Activated naive CD4-positive, alpha-beta T cell treated with anti-CD3 and anti-CD28 coated beads, Interleukin-2, amount 50 U/mL, for 72 hours (primary cell): ENCODE results near the gene NPEPPS. TPM values are rescaled to one million over a fixed set of nuclear protein-coding genes. Genes with fewer than 3 reads are reported as not detected.
A peak's percentile ranks its signal among the peaks of the same experiment; 100 is the strongest.
"Not testable (repeated sequence)": the region's sequence is repeated elsewhere in the genome, so short reads cannot be mapped to it uniquely, and the experiment has no call there.

Experiments
- ATAC-seq, 2 donors: fragments of 150-1000 bp; cut with Tn5 transposase; 2 replicates each; pipeline ENCODE4 v1.10.0; 2021; ENCODE audit warnings: mild to moderate bottlenecking in 2 of 2, moderate library complexity in 2 of 2
- DNase-seq, 2 donors: peaks; one replicate each; pipeline ENCODE4 v3.0.0; 2021 to 2022; ENCODE audit warnings: low spot score in 2 of 2
- H3K27ac Mint-ChIP-seq, 2 donors: one replicate each; pipeline ENCODE4 v1.8.0; 2022; ENCODE audit warnings: mild to moderate bottlenecking in 2 of 2, mixed read lengths in 2 of 2
- H3K36me3 Mint-ChIP-seq, 2 donors: one replicate each; pipeline ENCODE4 v1.8.0; 2022; ENCODE audit warnings: mixed read lengths in 2 of 2
- H3K9me3 Mint-ChIP-seq, 2 donors: one replicate each; pipeline ENCODE4 v1.8.0; 2022; ENCODE audit warnings: mixed read lengths in 2 of 2
- total RNA-seq, 2 donors: library from RNA; stranded (reverse); gene quantifications; one replicate each; pipeline ENCODE4 v1.2.3, GENCODE V29; 2022

Gene NPEPPS
- total RNA-seq = 100 to 1,000 TPM; 134 to 185 TPM

GRCh38 chr17:47530557-47531232 is at the start of gene NPEPPS:
Gene NPEPPS, plus strand, starts transcription at chr17:47531108. Its CDS starts 193 bp downstream, at chr17:47531301.
- peak within 1 kb of the TSS; percentile 89 to 93 for H3K27ac Mint-ChIP-seq
- not testable (repeated sequence) for H3K9me3 Mint-ChIP-seq, H3K36me3 Mint-ChIP-seq
- ATAC-seq = peak; percentile 80 to 89
- DNase-seq = peak; percentile 76 to 82

GRCh38 chr17:47491841-47492212 is 39.1 kb upstream of the NPEPPS start:
- peak in 1 of 2 donors; percentile 23 for ATAC-seq
- not testable (repeated sequence) for H3K36me3 Mint-ChIP-seq, H3K9me3 Mint-ChIP-seq
- peak overlapping the region; percentile 98 to 100 for H3K27ac Mint-ChIP-seq
- peak in 1 of 2 donors; percentile 57 for DNase-seq

GRCh38 chr17:47499074-47499473 is 31.8 kb upstream of the NPEPPS start:
- H3K27ac Mint-ChIP-seq, H3K36me3 Mint-ChIP-seq, H3K9me3 Mint-ChIP-seq, DNase-seq, ATAC-seq: not testable (repeated sequence)

- ATAC-seq, H3K9me3 Mint-ChIP-seq, H3K36me3 Mint-ChIP-seq, DNase-seq, H3K27ac Mint-ChIP-seq: not testable (repeated sequence)
These were observed 31.4 kb upstream of the NPEPPS start for GRCh38 chr17:47499494-47499893.

- not testable (repeated sequence) for H3K36me3 Mint-ChIP-seq, H3K9me3 Mint-ChIP-seq, H3K27ac Mint-ChIP-seq, ATAC-seq, DNase-seq
These were observed 30.3 kb upstream of the NPEPPS start for GRCh38 chr17:47500620-47501019.

- H3K9me3 Mint-ChIP-seq, H3K36me3 Mint-ChIP-seq: not testable (repeated sequence)
- DNase-seq (peak; percentile 14 to 59), ATAC-seq (peak; percentile 97 to 99)
- peak overlapping the region; percentile 32 to 74 for H3K27ac Mint-ChIP-seq
These were observed 28.7 kb upstream of the NPEPPS start for GRCh38 chr17:47502122-47502731.

GRCh38 chr17:47502776-47503455 is 28.0 kb upstream of the NPEPPS start:
- not testable (repeated sequence) for H3K36me3 Mint-ChIP-seq, DNase-seq, H3K9me3 Mint-ChIP-seq
- ATAC-seq = peak; percentile 25 to 26
- peak overlapping the region; percentile 39 to 92 for H3K27ac Mint-ChIP-seq

- H3K27ac Mint-ChIP-seq, ATAC-seq, DNase-seq, H3K9me3 Mint-ChIP-seq, H3K36me3 Mint-ChIP-seq: not testable (repeated sequence)
These were observed 19.2 kb upstream of the NPEPPS start for GRCh38 chr17:47511701-47512146.

- ATAC-seq, DNase-seq, H3K27ac Mint-ChIP-seq, H3K9me3 Mint-ChIP-seq, H3K36me3 Mint-ChIP-seq: not testable (repeated sequence)
These were observed 17.6 kb upstream of the NPEPPS start for GRCh38 chr17:47513301-47513700.

GRCh38 chr17:47518880-47519279 is 12.0 kb upstream of the NPEPPS start:
- not testable (repeated sequence) for H3K27ac Mint-ChIP-seq, DNase-seq, H3K36me3 Mint-ChIP-seq, H3K9me3 Mint-ChIP-seq
- ATAC-seq = peak; percentile 40 to 61

GRCh38 chr17:47519365-47519764 is 11.5 kb upstream of the NPEPPS start:
- H3K9me3 Mint-ChIP-seq, ATAC-seq, H3K27ac Mint-ChIP-seq, DNase-seq, H3K36me3 Mint-ChIP-seq: not testable (repeated sequence)

GRCh38 chr17:47520279-47520678 is 10.6 kb upstream of the NPEPPS start:
- not testable (repeated sequence) for DNase-seq, H3K27ac Mint-ChIP-seq, ATAC-seq, H3K9me3 Mint-ChIP-seq, H3K36me3 Mint-ChIP-seq

- not testable (repeated sequence) for H3K36me3 Mint-ChIP-seq, H3K27ac Mint-ChIP-seq, ATAC-seq
These were observed 9.5 kb upstream of the NPEPPS start for GRCh38 chr17:47521434-47521833.

GRCh38 chr17:47522341-47522740 is 8.6 kb upstream of the NPEPPS start:
- not testable (repeated sequence) for H3K27ac Mint-ChIP-seq, H3K36me3 Mint-ChIP-seq, ATAC-seq, H3K9me3 Mint-ChIP-seq, DNase-seq

More at GRCh38 chr17:47521434-47521833, 9.5 kb upstream of the NPEPPS start:
- H3K9me3 Mint-ChIP-seq, DNase-seq: not testable (repeated sequence)

- peak; percentile 22 to 64 for DNase-seq
- H3K27ac Mint-ChIP-seq = peak overlapping the region in 1 of 2 donors; percentile 89
- H3K9me3 Mint-ChIP-seq, H3K36me3 Mint-ChIP-seq: not testable (repeated sequence)
- peak; percentile 47 to 50 for ATAC-seq
These were observed 419 bp downstream of the NPEPPS start for GRCh38 chr17:47531233-47531820.

- not testable (repeated sequence) for DNase-seq, H3K27ac Mint-ChIP-seq, H3K36me3 Mint-ChIP-seq, H3K9me3 Mint-ChIP-seq, ATAC-seq
These were observed 8.2 kb downstream of the NPEPPS start for GRCh38 chr17:47539085-47539484.

- ATAC-seq, H3K36me3 Mint-ChIP-seq, H3K9me3 Mint-ChIP-seq, DNase-seq: not testable (repeated sequence)
- peak overlapping the region in 1 of 2 donors; percentile 74 for H3K27ac Mint-ChIP-seq
These were observed 10.8 kb downstream of the NPEPPS start for GRCh38 chr17:47541676-47542075.
